ENCODE results near the gene PEX5. TPM values are rescaled to one million over a fixed set of nuclear protein-coding genes. Genes with fewer than 3 reads are reported as not detected.

PEX5 gene
- total and polyA plus RNA-seq, 2 of the 8 experiments (the other 6 are each of a cell fraction or from before 2014, with no cell fraction given), result 16.8 to 50.5 TPM

DNA sequence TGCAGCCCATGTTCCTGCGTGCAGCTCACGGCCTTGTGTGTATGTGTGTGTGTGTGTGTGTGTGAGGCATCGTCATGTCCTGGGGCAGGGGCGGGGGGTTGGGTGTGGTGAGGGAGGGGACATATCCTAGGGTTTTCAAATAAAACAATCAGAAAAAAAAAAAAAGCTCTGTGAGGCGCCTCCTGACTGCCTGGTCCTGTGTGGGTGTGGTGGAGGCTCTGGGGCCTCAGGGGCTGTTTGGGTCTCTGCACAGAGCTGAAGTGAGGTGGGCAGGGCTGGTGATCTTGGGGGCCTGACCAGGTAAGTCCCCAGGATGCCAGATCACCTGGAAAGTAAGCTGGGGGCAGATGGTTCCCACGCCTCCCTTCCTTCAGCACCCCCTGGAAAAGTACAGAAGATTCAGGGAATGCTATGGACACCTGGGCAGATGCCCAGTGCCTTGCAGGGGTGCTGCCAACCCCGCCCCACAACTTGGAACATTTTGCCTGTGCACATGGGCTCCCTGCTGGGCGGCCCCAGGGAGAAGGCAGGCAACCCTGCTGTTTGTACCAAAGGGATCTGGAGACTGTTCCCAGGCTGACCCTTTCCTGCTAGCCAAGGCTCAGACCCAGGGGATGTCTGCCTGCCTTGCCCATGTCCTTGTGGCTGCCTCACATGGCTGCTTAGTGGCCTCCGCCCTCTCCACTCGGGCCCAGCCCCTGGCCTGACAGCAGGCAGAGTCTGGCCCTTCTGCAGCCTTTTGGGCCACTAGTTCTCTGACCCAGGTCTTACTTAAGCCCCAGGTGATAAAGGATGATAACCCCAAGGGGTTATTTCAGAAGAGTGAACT lies 30.5 kb upstream of the PEX5 start:
- H3K23ac ChIP-seq (ENCODE audit: insufficient read length), result no peak overlapping the region
- H2BK12ac ChIP-seq (ENCODE audit: low read depth, low read length), result no peak overlapping the region
- H4K5ac ChIP-seq (ENCODE audit: insufficient read length, low read depth, low read length), result no peak overlapping the region
- H2AFZ ChIP-seq (ENCODE audit: low read length), result no peak overlapping the region
- H4K91ac ChIP-seq (replicated peaks; ENCODE audit: insufficient read length, low read length), result no peak overlapping the region
- H4K20me1 ChIP-seq (replicated peaks in 1 of 2; ENCODE audit: control insufficient read depth in 1 of 2, insufficient read depth in 2 of 2, low read length in 2 of 2), result no peaks in the 10 kb centered on the region
- H3K23me2 ChIP-seq (ENCODE audit: low read depth, low read length), result no peaks in the 10 kb centered on the region; the same call in 1 of the 2 replicates
- ChIA-PET POLR2A (ENCODE audit: partially characterized antibody) (no interaction called here), CTCF (ENCODE audit: partially characterized antibody) (interaction anchor here (1.1 to 10.0 kb wide), 2 partner anchors 16 to 27 kb away, joined by 3 to 151 read pairs; no protein-coding TSS in a partner anchor)
- H3K27me3 ChIP-seq (replicated peaks in 1 of 4; ENCODE audit: control insufficient read depth in 3 of 4, extremely low read depth in 1 of 4, insufficient read depth in 3 of 4, low read length in 3 of 4), result no peaks in the 10 kb centered on the region; a peak in 1 of 7 replicates
- H3K4me2 ChIP-seq (ENCODE audit: insufficient read depth in 1 of 2, low read depth in 2 of 2, low read length in 2 of 2), result no peak overlapping the region
- no peak overlapping the region for H3K56ac ChIP-seq (replicated peaks; ENCODE audit: insufficient read length, low read depth, low read length)
- H3K14ac ChIP-seq (ENCODE audit: insufficient read length), result no peak overlapping the region
- H3K9ac ChIP-seq (replicated peaks in 1 of 4; ENCODE audit: extremely low read depth in 1 of 4, low read depth in 3 of 4, low read length in 3 of 4), result no peak overlapping the region; a peak in 2 of 7 replicates
- no peaks in the 10 kb centered on the region; a peak in 3 of 8 replicates for H3K36me3 ChIP-seq (ENCODE audit: control insufficient read depth in 2 of 4, insufficient read depth in 4 of 4, low read length in 3 of 4)
- H3K18ac ChIP-seq (ENCODE audit: extremely low read depth, low read length), result no peak overlapping the region
- FAIRE-seq (no peak), DNase-seq (ENCODE audit: low read depth in 1 of 2, low spot score in 2 of 2) (no peak)
- H3K4me1 ChIP-seq (replicated peaks in 1 of 4; ENCODE audit: control insufficient read depth in 3 of 4, insufficient read depth in 4 of 4, low read length in 3 of 4), result no peaks in the 10 kb centered on the region
- H2BK20ac ChIP-seq (ENCODE audit: low read length), result no peak overlapping the region
- no peak overlapping the region for H2BK15ac ChIP-seq (ENCODE audit: low read length)
- H2BK120ac ChIP-seq (replicated peaks; ENCODE audit: low read depth, low read length), result no peak overlapping the region
- TF ChIP-seq, protein P1, sequence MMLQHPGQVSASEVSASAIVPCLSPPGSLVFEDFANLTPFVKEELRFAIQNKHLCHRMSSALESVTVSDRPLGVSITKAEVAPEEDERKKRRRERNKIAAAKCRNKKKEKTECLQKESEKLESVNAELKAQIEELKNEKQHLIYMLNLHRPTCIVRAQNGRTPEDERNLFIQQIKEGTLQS (IDR thresholded peaks at IDR 0.05; ENCODE audit: insufficient read depth, low read depth, low read length), result no peak
- TF ChIP-seq SIRT6 (IDR thresholded peaks at IDR 0.05; ENCODE audit: low read length), result no peak
- no peak for TF ChIP-seq HDAC2 (IDR thresholded peaks at IDR 0.05; ENCODE audit: borderline replicate concordance in 1 of 2, low read depth in 2 of 2, low read length in 2 of 2)
- no peaks in the 10 kb centered on the region; the same call in 1 of the 2 replicates for H3K79me1 ChIP-seq (ENCODE audit: low read depth, low read length)
- H3K4ac ChIP-seq (replicated peaks; ENCODE audit: insufficient read length, low read depth, low read length), result no peak overlapping the region
- H2AK5ac ChIP-seq (ENCODE audit: low read depth, low read length), result no peak overlapping the region
- H2BK5ac ChIP-seq (ENCODE audit: low read depth, low read length), result no peak overlapping the region
- no peak overlapping the region for H3K27ac ChIP-seq (ENCODE audit: low read depth, low read length)
- H3K9me3 ChIP-seq (ENCODE audit: insufficient read depth in 2 of 2, low read depth in 1 of 2, low read length in 1 of 2), result peaks cover 0 to under 1% of the 10 kb centered on the region in 2 experiments; a peak in 1 of 4 replicates
- H4K8ac ChIP-seq (ENCODE audit: extremely low read depth, insufficient read depth, low read length), result peak overlapping the region; percentile 79; the same call in 1 of the 2 replicates
- WGBS, 2 experiments (ENCODE audit: extremely low coverage in 1 of 2, insufficient coverage in 1 of 2, insufficient read length in 1 of 2, insufficient replicate concordance in 2 of 2, low coverage in 1 of 2, low lambda C conversion rate in 2 of 2, missing lambda C conversion rate in 1 of 2), result 75% methylated on average over 7 of the region's 10 CpGs; no CpG with 5 or more reads in 1 of the 2 experiments
- H3K79me2 ChIP-seq (ENCODE audit: control insufficient read depth in 1 of 2, insufficient read depth in 2 of 2, low read length in 2 of 2), result no peaks in the 10 kb centered on the region
- H3K4me3 ChIP-seq (ENCODE audit: extremely low read depth in 1 of 4, insufficient read depth in 2 of 4, low read depth in 3 of 4, low read length in 4 of 4), result no peak overlapping the region
